HL-60 (cell line): Measurements from ENCODE around the gene SLC9A3.
"Not testable (repeated sequence)": the region's sequence is repeated elsewhere in the genome, so short reads cannot be mapped to it uniquely, and the experiment has no call there.

Experiments
- DNase-seq, 2 experiments: peaks; one replicate each; pipeline ENCODE4 v3.0.0-alpha.2; 2010 to 2020; ENCODE audit warnings: low read depth in 1 of 2, low spot score in 1 of 2
- H3K27ac ChIP-seq: fragments of 250-450 bp; sonication (Bioruptor Pico); replicated peaks from 2 replicates; pipeline ENCODE4 v1.5.1; 2020; ENCODE audit warnings: mild to moderate bottlenecking, moderate library complexity
- H3K27me3 ChIP-seq: fragments of 250-450 bp; sonication (Bioruptor Pico); 2 replicates; pipeline ENCODE4 v1.5.1; 2021; ENCODE audit warnings: mild to moderate bottlenecking, moderate library complexity; ENCODE audit not compliant: insufficient read depth, poor library complexity, severe bottlenecking
- H3K4me3 ChIP-seq: replicated peaks from 2 replicates; pipeline ENCODE4 v1.5.1; 2011; ENCODE audit warnings: mild to moderate bottlenecking, control low read depth, low read length; ENCODE audit not compliant: insufficient read depth
- CTCF ChIP-seq: IDR thresholded peaks from one replicate; pipeline ENCODE4 v1.5.1; 2011; ENCODE audit warnings: low read length, control low read depth, inconsistent platforms; ENCODE audit not compliant: insufficient read depth
- GABPA ChIP-seq: IDR thresholded peaks from 2 replicates; pipeline ENCODE4 v1.6.1; 2012; ENCODE audit warnings: low read depth
- POLR2AphosphoS5 ChIP-seq: IDR thresholded peaks from 2 replicates; pipeline ENCODE4 v1.6.1; 2012; ENCODE audit warnings: low read depth
- SPI1 ChIP-seq: IDR thresholded peaks from 2 replicates; pipeline ENCODE4 v1.6.1; 2012; ENCODE audit warnings: low read depth, mild to moderate bottlenecking, borderline replicate concordance
- TF ChIP-seq, protein P1 (sequence below): IDR thresholded peaks from 2 replicates; pipeline ENCODE4 v1.6.1; 2012; ENCODE audit warnings: low read depth; ENCODE audit not compliant: insufficient replicate concordance

Gene SLC9A3

DNA sequence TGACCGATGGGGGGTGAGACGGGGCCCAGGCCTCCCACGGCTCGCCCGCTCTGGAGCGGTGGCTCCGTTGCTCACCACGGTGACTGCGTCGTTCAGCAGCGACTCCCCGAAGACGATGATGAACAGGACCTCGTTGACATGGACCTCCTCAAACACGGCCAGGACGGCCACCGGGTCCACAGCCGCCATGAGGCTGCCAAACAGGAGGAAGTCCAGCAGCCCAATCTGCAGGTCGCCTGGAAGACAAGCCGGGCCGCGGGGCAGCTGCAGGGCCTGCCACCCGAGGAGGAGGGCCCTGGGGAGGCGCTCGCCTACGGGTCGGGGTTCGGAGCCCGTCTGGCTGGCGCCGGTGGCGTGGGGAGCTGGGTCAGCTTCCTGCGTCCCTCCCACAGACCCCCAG is 36.0 kb downstream of the SLC9A3 start:
- no peak for TF ChIP-seq POLR2AphosphoS5
- TF ChIP-seq, protein P1, sequence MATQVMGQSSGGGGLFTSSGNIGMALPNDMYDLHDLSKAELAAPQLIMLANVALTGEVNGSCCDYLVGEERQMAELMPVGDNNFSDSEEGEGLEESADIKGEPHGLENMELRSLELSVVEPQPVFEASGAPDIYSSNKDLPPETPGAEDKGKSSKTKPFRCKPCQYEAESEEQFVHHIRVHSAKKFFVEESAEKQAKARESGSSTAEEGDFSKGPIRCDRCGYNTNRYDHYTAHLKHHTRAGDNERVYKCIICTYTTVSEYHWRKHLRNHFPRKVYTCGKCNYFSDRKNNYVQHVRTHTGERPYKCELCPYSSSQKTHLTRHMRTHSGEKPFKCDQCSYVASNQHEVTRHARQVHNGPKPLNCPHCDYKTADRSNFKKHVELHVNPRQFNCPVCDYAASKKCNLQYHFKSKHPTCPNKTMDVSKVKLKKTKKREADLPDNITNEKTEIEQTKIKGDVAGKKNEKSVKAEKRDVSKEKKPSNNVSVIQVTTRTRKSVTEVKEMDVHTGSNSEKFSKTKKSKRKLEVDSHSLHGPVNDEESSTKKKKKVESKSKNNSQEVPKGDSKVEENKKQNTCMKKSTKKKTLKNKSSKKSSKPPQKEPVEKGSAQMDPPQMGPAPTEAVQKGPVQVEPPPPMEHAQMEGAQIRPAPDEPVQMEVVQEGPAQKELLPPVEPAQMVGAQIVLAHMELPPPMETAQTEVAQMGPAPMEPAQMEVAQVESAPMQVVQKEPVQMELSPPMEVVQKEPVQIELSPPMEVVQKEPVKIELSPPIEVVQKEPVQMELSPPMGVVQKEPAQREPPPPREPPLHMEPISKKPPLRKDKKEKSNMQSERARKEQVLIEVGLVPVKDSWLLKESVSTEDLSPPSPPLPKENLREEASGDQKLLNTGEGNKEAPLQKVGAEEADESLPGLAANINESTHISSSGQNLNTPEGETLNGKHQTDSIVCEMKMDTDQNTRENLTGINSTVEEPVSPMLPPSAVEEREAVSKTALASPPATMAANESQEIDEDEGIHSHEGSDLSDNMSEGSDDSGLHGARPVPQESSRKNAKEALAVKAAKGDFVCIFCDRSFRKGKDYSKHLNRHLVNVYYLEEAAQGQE, result no peak
- TF ChIP-seq GABPA, result no peak
- TF ChIP-seq SPI1, result no peak
- no peak for TF ChIP-seq CTCF
- DNase-seq, result no peak
- Histone ChIP-seq H3K27ac (no peak overlapping the region), H3K27me3 (peaks cover 18% of the 10 kb centered on the region), H3K4me3 (no peak overlapping the region)

- H3K4me3 ChIP-seq, DNase-seq, H3K27ac ChIP-seq: not testable (repeated sequence)
- peaks cover 26% of the 10 kb centered on the region for H3K27me3 ChIP-seq
Observed at GRCh38 chr5:486597-486996, 37.7 kb downstream of the SLC9A3 start.

DNA sequence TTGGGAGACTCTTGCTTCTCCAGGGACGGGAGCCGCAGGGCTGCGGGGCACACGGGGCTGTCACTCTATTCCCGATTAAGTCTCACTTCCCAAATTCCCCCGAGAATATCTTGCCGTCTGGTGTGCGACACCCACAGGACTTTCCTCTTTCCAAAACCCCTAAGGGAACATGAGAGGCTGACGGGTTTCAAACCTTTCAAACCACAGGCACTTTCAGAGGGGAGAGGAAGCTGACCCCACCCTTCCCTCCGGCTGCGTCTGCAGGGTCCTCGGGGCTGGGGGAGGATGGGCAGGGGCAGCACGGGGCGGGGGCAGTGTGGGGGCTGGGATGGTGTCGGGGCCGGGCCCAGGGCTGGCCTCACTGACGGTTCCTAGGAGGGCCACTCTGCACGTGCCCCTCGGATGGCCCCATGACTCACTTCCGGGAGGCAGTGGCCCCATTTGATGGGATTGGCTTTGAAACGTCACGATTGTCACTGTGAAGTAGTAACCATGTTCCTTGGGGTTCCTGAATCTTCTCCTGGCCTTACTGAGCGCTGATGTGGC is 38.2 kb downstream of the SLC9A3 start:
- Histone ChIP-seq H3K27me3 (peaks cover 31% of the 10 kb centered on the region), H3K27ac (no peak overlapping the region), H3K4me3 (no peak overlapping the region)
- TF ChIP-seq SPI1 (no peak), POLR2AphosphoS5 (no peak), GABPA (no peak), CTCF (no peak)
- TF ChIP-seq, protein P1, result no peak
- peak in 1 of 2 experiments; percentile 30 for DNase-seq

- TF ChIP-seq POLR2AphosphoS5 (no peak), GABPA (no peak), SPI1 (no peak), CTCF (no peak)
- TF ChIP-seq, protein P1, result no peak
- peaks cover 33% of the 10 kb centered on the region for H3K27me3 ChIP-seq
- DNase-seq, result no peak
- no peak overlapping the region for H3K4me3 ChIP-seq
- H3K27ac ChIP-seq, result no peak overlapping the region
Observed at GRCh38 chr5:485113-485945, 38.9 kb downstream of the SLC9A3 start.
